ENCODE measurements around the gene APRT. TPM values are rescaled to one million over a fixed set of nuclear protein-coding genes. Genes with fewer than 3 reads are reported as not detected.

APRT gene
- total and polyA plus RNA-seq, 2 of the 8 experiments (the other 6 are each of a cell fraction or from before 2014, with no cell fraction given), result 221 to 267 TPM

GRCh38 chr16:88821168-88821850, 9.6 kb upstream of the APRT start:
- Histone ChIP-seq H4K91ac (replicated peaks; ENCODE audit: insufficient read length, low read length) (no peak overlapping the region), H3K4ac (replicated peaks; ENCODE audit: insufficient read length, low read depth, low read length) (no peak overlapping the region), H2BK12ac (ENCODE audit: low read depth, low read length) (no peak overlapping the region), H4K8ac (ENCODE audit: extremely low read depth, insufficient read depth, low read length) (peak overlapping the region; percentile 51; the same call in 1 of the 2 replicates), H3K56ac (replicated peaks; ENCODE audit: insufficient read length, low read depth, low read length) (no peak overlapping the region), H2AK5ac (ENCODE audit: low read depth, low read length) (no peak overlapping the region), H3K4me3 (ENCODE audit: extremely low read depth in 1 of 4, insufficient read depth in 2 of 4, low read depth in 3 of 4, low read length in 4 of 4) (no peak overlapping the region), H4K5ac (ENCODE audit: insufficient read length, low read depth, low read length) (no peak overlapping the region), H3K79me2 (ENCODE audit: control insufficient read depth in 1 of 2, insufficient read depth in 2 of 2, low read length in 2 of 2) (no peaks in the 10 kb centered on the region), H2AFZ (ENCODE audit: low read length) (no peak overlapping the region), H3K4me1 (replicated peaks in 1 of 4; ENCODE audit: control insufficient read depth in 3 of 4, insufficient read depth in 4 of 4, low read length in 3 of 4) (no peaks in the 10 kb centered on the region), H3K36me3 (ENCODE audit: control insufficient read depth in 2 of 4, insufficient read depth in 4 of 4, low read length in 3 of 4) (no peaks in the 10 kb centered on the region), H3K14ac (ENCODE audit: insufficient read length) (no peak overlapping the region), H3K27ac (ENCODE audit: low read depth, low read length) (no peak overlapping the region), H2BK5ac (ENCODE audit: low read depth, low read length) (no peak overlapping the region), H3K9me3 (ENCODE audit: insufficient read depth in 2 of 2, low read depth in 1 of 2, low read length in 1 of 2) (no peaks in the 10 kb centered on the region), H3K23me2 (ENCODE audit: low read depth, low read length) (no peaks in the 10 kb centered on the region), H2BK15ac (ENCODE audit: low read length) (no peak overlapping the region), H3K23ac (ENCODE audit: insufficient read length) (no peak overlapping the region), H3K27me3 (replicated peaks in 1 of 4; ENCODE audit: control insufficient read depth in 3 of 4, extremely low read depth in 1 of 4, insufficient read depth in 3 of 4, low read length in 3 of 4) (no peaks in the 10 kb centered on the region), H3K79me1 (ENCODE audit: low read depth, low read length) (no peaks in the 10 kb centered on the region), H3K9ac (replicated peaks in 1 of 4; ENCODE audit: extremely low read depth in 1 of 4, low read depth in 3 of 4, low read length in 3 of 4) (no peak overlapping the region), H2BK120ac (replicated peaks; ENCODE audit: low read depth, low read length) (no peak overlapping the region), H4K20me1 (replicated peaks in 1 of 2; ENCODE audit: control insufficient read depth in 1 of 2, insufficient read depth in 2 of 2, low read length in 2 of 2) (peaks cover 0 to 5% of the 10 kb centered on the region in 2 experiments), H3K18ac (ENCODE audit: extremely low read depth, low read length) (no peak overlapping the region), H3K4me2 (ENCODE audit: insufficient read depth in 1 of 2, low read depth in 2 of 2, low read length in 2 of 2) (no peak overlapping the region), H2BK20ac (ENCODE audit: low read length) (no peak overlapping the region)
- ChIA-PET POLR2A (ENCODE audit: partially characterized antibody) (interaction anchor here (1.2 to 9.0 kb wide), 2 partner anchors 12 to 16 kb away, joined by 4 to 77 read pairs; partner anchors contain the start of gene APRT), CTCF (ENCODE audit: partially characterized antibody) (interaction anchor here (1.4 to 3.0 kb wide), 5 partner anchors 10 to 346 kb away, joined by 3 to 16 read pairs (median 6); partner anchors contain the start of gene APRT)
- DNase-seq (ENCODE audit: low read depth in 1 of 2, low spot score in 2 of 2), result no peak
- no peak for TF ChIP-seq NRF1 (IDR thresholded peaks at IDR 0.05; ENCODE audit: low read depth, low read length)
- TF ChIP-seq HDAC6 (IDR thresholded peaks at IDR 0.05; ENCODE audit: low read depth, low read length), result no peak
- TF ChIP-seq CREB1 (IDR thresholded peaks at IDR 0.05), result no peak
- TF ChIP-seq CTCF (IDR thresholded peaks at IDR 0.05; ENCODE audit: control extremely low read depth in 1 of 3, insufficient read depth in 1 of 3, low read depth in 1 of 3, low read length in 3 of 3), result peak in 2 of 3 experiments; percentile 11 to 21; a peak in 2 of 4 replicates
- TF ChIP-seq EP300 (IDR thresholded peaks at IDR 0.05; ENCODE audit: borderline replicate concordance in 1 of 2, low read depth in 2 of 2, low read length in 2 of 2), result no peak
- 87% methylated on average over 14 of the region's 22 CpGs; no CpG with 5 or more reads in 1 of the 2 experiments for WGBS, 2 experiments (ENCODE audit: extremely low coverage in 1 of 2, insufficient coverage in 1 of 2, insufficient read length in 1 of 2, insufficient replicate concordance in 2 of 2, low coverage in 1 of 2, low lambda C conversion rate in 2 of 2, missing lambda C conversion rate in 1 of 2)
- FAIRE-seq, result no peak

Measured in H1 (cell line).